H7 (cell line): Measurements from ENCODE around the gene RBM23. TPM values are rescaled to one million over a fixed set of nuclear protein-coding genes. Genes with fewer than 3 reads are reported as not detected.

Experiments used
- DNase-seq: peaks from one replicate; pipeline ENCODE4 v3.0.0; 2012
- H3K27me3 ChIP-seq: 2 replicates; pipeline ENCODE4 v1.6.0; 2011; ENCODE audit warnings: mild to moderate bottlenecking, low read length; ENCODE audit not compliant: control insufficient read depth, insufficient read depth
- H3K36me3 ChIP-seq: replicated peaks from 2 replicates; pipeline ENCODE4 v1.5.1; 2011; ENCODE audit warnings: low read length; ENCODE audit not compliant: control insufficient read depth, insufficient read depth
- H3K4me3 ChIP-seq: 2 replicates; pipeline ENCODE4 v1.5.1; 2011; ENCODE audit warnings: low read depth, mild to moderate bottlenecking, control low read depth, low read length, moderate library complexity; ENCODE audit not compliant: insufficient read depth
- total RNA-seq: library from RNA; depleted of rRNA; stranded (reverse); fragments of >200 nt; shearing (Covaris generic); gene quantifications from 2 replicates; pipeline ENCODE4 v1.2.3, GENCODE V29; 2014

RBM23 gene
- total RNA-seq, 1 experiment from 2014 or later, result 45.0 TPM

DNA sequence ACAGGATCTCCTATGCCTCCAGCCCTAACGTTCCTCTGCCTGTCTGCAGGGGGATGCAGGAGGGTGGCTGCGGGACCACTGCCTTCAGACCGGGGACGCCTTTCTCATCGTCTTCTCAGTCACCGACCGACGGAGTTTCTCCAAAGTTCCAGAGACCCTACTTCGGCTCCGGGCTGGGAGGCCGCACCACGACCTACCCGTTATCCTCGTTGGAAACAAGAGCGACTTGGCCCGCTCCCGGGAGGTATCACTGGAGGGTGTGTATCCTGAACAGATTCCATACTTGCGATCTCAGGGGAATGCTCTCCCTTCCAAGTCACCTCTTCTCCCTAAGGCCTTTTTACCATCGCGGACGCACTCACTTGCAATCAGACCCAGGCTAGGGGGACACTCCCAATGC, 33.0 kb downstream of the RBM23 start:
- Histone ChIP-seq H3K4me3 (peak overlapping the region; percentile 73), H3K36me3 (no peaks in the 10 kb centered on the region), H3K27me3 (peaks cover 28% of the 10 kb centered on the region)
- DNase-seq, result peak; percentile 36

DNA sequence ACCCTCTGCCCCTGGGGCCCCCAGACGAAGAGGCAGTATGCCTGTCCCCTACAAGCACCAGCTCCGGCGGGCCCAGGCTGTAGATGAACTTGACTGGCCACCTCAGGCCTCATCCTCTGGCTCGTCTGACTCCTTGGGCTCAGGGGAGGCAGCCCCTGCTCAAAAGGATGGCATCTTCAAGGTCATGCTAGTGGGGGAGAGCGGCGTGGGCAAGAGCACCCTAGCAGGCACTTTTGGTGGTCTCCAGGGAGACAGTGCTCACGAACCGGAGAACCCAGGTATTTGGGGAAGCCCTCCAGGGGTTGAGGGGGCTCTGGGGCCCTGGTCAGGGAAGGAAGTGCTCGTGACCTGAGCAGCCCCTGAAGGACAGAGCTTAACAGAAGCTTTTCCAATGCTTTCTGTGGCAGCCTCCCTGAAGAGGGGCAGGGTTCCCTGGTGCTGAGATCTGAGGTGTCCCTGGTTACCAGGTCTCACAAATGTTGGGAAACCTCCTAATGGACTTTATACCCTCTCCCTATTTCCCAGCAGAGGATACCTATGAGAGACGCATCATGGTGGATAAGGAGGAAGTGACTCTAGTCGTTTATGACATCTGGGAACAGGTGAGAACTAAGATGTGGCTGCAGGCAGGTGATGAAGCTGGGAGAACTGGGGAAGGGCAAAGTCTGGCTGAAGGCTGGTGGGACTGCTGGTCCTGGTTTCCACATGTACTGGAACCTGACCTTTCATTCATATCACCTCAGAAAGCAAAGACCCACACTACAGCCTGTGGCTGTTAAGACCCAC, 34.0 kb downstream of the RBM23 start:
- Histone ChIP-seq H3K36me3 (no peaks in the 10 kb centered on the region), H3K27me3 (peaks cover 28% of the 10 kb centered on the region), H3K4me3 (no peak overlapping the region)
- no peak for DNase-seq

DNA sequence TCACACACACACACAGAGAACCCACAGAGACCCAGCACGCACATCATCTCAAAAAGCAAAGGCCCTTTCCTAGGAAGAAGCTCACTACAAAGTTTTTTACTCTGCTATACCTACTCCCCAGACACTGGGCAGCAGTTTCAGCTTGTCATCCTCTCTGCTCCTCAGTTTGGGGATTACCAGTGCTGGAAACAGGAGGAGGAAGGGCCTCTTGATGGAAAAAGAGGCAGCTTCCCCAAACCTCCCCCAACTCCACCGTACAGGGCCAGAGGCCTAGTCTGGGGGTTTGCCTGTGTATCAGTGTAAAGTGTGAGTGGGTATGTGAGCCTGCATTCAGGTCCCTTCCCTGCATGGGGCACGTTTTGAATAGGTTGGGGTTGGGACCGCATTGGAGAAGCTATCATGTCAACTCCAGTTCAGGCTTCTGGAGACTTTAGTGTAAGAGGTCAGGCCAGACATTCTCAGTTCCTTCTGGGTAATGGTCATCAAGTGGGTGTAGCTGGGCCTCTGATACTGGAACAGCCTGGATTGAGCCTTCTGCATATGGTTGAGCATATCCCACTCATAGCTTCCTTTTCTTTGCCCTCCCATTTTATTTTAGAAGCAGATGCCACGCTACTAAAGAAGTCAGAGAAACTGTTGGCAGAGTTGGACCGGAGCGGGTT, 34.7 kb downstream of the RBM23 start:
- Histone ChIP-seq H3K4me3 (no peak overlapping the region), H3K36me3 (no peaks in the 10 kb centered on the region), H3K27me3 (peaks cover 28% of the 10 kb centered on the region)
- no peak for DNase-seq

DNA sequence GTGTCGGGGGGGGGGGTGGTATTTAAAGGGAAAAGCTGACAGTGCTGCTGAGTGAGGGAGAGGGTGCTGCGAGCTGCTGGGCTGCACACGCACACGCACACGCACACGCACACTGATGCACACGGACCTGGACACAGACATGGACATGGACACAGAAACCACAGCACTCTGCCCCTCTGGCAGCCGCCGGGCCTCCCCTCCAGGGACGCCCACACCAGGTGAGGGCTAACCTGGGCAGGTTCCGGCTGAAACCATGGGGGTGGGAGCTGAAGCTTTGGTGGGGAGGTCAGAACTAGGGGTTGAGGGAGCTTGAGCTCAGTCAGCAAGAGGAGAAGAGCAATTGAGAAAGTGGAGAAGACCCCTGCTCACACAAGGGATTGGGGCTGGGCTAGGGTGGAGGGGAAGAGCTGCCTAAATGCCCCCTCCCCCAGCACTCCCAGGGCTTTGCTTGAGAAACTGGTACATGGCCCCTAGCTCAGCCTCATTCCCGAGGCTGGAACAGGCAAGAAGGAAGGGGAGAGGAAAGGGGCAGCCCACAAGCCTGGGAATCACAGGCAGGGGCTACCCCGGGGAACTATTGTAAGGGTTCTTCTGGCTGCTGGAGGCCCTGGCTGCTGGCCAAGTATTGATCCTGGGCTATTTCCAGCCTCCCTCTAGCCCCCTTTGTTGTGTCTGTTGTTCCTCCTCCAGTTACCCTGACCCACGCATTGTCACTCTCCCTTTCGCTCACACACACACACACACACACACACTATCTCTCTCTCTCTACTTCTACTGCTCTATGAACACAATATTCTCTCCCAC, 35.6 kb downstream of the RBM23 start, which contains the start of gene REM2:
TSS of gene REM2 (plus strand) at position 50 of the 804 bp plus-strand sequence. CDS start at position 116, 66 bp downstream.
- DNase-seq, result peak; percentile 83
- Histone ChIP-seq H3K27me3 (peaks cover 28% of the 10 kb centered on the region), H3K4me3 (peak within 1 kb of the TSS; percentile 37), H3K36me3 (no peaks in the 10 kb centered on the region)

DNA sequence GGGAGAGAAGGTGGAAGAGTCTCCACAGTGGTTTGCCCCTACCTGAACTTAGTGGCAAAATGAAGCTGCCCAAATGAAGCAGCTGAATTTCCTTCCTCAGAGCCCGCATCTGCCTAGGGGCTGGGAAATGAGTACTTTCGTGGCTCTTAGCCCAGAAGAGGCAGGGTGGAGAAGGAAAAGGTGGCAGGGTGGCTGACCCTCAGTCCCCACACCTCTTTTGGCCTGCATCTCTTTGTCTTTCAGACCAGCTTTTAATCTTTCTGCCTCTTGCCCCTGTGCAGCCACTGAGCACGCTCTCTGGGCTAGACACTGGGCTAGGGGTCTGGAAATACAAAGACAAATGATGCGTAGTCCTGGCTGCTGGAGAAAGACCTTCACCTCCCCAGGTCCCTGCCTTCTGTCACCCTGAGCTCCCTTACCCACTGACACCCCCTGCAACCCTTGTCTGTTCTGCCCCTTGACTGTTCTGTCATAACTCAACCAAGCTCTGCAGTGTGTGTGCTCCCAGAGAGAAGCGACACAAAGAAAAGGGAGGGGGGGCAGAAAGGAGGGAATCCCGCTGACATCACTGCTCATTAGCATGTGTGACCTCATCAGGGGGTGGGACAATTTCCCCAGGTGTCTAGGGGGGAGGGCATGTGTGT, 36.3 kb downstream of the RBM23 start:
- H3K27me3 ChIP-seq, result peaks cover 28% of the 10 kb centered on the region
- peak overlapping the region; percentile 15; the same call in 1 of the 2 replicates for H3K4me3 ChIP-seq
- DNase-seq, result peak; percentile 93
- H3K36me3 ChIP-seq, result peaks cover 2% of the 10 kb centered on the region

DNA sequence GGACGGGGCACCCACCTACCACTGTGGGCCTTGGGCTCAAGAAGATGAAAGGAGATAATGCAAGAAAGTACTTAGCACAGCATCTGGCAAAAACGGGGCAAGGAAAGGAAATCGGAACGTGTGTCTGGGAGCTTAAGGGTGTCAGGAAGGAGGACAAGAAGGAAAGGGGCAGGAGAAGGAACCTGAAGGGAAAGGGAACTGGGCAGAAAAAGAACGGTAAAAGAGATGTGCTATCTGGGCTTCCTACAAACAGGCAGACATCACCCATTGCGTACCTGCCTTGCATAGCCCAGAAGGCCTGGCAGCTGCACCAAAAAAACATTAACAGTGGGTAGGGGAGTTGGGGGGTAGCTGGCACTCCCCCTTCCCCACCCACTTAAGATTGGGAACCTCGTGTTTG, 36.9 kb downstream of the RBM23 start:
- no peak for DNase-seq
- H3K36me3 ChIP-seq, result peaks cover 2% of the 10 kb centered on the region
- H3K27me3 ChIP-seq, result peaks cover 28% of the 10 kb centered on the region
- no peak overlapping the region for H3K4me3 ChIP-seq

DNA sequence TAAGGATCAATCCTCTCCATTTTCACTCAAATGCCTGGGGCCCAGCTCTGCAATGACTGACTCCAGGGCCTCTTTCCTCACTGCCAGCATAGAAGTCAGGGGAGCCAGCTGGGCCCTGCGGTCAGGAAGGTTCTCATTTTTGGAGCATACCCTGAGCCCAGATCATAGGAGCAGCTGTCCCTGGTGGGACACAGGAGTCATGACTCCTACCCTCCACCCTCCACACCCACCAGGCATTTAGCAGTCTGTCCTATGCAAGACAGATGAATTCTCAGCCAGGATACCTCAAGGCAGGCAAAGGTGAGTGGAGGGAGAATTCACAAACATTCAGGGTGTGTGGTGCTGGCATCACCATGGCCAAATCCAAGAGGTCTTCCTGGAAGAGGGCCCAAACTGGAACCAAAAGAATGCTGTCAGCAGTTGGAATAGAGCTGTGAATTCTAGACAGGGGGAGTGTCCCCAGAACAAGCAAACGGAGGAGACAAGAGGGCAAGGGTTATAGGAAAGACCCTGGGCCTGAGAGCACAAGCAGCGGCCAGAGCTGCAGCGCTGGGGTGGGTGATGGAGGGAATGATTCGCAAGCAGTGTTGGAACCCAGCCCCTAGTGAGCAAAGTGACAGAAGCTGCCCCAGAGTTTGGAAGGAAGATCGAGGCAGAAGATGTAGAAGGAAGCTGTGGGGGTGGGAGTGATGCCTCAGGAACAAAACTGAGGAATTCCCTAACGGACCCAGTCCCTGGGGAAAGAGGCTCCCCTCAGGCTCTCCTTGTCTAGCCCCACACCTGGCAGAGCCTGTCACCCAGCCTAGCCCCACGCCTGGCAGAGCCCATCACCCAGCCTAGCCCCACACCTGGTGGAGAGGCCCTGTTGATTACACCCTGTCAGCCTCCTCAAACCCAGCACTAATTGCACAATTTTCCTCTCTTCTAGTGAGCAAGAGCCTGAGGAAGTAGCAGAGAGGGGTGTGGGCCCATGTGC, 40.4 kb downstream of the RBM23 start:
- peaks cover 5% of the 10 kb centered on the region for H3K27me3 ChIP-seq
- DNase-seq, result peak; percentile 14
- H3K36me3 ChIP-seq, result peaks cover 4% of the 10 kb centered on the region
- no peak overlapping the region for H3K4me3 ChIP-seq

DNA sequence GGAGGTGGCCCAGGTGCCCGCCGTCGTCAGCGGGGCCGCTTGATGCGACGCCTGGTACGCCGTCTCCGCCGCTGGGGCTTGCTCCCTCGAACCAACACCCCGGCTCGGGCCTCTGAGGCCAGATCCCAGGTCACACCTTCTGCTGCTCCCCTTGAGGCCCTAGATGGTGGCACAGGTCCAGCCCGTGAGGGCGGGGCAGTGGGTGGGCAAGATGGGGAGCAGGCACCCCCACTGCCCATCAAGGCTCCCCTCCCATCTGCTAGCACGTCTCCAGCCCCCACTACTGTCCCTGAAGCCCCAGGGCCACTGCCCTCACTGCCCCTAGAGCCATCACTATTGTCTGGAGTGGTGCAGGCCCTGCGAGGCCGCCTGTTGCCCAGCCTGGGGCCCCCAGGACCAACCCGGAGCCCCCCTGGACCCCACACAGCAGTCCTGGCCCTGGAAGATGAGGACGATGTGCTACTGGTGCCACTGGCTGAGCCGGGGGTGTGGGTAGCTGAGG, 41.9 kb downstream of the RBM23 start:
- Histone ChIP-seq H3K36me3 (peaks cover 4% of the 10 kb centered on the region), H3K27me3 (peaks cover 1% of the 10 kb centered on the region; the same call in 1 of the 2 replicates), H3K4me3 (no peak overlapping the region)
- peak; percentile 27 for DNase-seq

DNA sequence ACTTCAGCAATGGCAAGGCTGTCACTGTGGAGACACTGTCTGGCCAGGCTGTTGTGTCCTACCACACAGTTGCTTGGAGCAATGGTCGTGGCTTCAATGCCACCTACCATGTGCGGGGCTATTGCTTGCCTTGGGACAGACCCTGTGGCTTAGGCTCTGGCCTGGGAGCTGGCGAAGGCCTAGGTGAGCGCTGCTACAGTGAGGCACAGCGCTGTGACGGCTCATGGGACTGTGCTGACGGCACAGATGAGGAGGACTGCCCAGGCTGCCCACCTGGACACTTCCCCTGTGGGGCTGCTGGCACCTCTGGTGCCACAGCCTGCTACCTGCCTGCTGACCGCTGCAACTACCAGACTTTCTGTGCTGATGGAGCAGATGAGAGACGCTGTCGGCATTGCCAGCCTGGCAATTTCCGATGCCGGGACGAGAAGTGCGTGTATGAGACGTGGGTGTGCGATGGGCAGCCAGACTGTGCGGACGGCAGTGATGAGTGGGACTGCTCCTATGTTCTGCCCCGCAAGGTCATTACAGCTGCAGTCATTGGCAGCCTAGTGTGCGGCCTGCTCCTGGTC, 43.1 kb downstream of the RBM23 start:
- H3K4me3 ChIP-seq, result no peak overlapping the region
- no peaks in the 10 kb centered on the region for H3K27me3 ChIP-seq
- peaks cover 4% of the 10 kb centered on the region for H3K36me3 ChIP-seq
- peak; percentile 8 for DNase-seq

DNA sequence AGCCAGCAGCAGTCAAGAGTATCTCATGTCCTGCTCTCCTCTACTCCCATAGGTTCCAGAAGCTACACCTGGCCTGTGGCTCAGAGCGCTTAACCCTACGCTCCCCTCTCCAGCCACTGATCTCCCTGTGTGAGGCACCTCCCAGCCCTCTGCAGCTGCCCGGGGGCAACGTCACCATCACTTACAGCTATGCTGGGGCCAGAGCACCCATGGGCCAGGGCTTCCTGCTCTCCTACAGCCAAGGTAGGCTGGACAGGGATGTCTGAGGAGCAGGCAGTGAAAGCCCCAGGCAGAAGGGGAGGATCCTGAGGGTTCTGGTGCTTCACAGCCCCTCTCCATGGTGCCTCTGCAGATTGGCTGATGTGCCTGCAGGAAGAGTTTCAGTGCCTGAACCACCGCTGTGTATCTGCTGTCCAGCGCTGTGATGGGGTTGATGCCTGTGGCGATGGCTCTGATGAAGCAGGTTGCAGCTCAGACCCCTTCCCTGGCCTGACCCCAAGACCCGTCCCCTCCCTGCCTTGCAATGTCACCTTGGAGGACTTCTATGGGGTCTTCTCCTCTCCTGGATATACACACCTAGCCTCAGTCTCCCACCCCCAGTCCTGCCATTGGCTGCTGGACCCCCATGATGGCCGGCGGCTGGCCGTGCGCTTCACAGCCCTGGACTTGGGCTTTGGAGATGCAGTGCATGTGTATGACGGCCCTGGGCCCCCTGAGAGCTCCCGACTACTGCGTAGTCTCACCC, 43.8 kb downstream of the RBM23 start:
- Histone ChIP-seq H3K27me3 (no peaks in the 10 kb centered on the region), H3K4me3 (no peak overlapping the region), H3K36me3 (peaks cover 4% of the 10 kb centered on the region)
- DNase-seq, result peak; percentile 13

DNA sequence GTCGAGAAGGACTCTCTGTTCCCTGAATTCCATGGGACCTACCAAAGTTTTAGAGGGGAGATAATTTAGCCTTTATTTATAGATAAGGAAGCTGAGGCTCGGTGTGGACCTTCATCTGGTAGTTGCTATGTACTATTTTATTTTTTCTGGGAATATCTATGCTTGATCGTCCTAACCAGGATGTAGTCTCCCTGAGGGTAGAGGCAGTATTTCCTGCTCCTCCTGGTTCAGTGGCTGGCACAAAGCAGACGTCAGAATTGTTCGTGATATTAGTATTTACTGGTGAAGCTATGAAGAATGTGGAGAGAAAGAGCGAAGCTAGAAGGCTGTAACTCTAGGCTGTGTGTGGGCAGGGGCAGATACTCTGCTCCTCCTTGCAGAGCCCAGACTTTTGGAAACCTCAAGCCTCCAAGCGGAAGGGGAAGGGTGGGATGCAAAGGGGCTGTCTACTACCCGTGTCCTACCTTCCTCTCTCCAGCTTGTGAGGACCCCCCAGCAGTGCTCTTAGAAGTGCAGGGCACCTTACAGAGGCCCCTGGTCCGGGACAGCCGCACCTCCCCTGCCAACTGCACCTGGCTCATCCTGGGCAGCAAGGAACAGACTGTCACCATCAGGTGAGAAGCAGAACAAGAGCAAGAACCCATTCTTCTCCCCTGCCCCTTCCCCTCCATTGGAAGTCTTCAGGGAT, 46.0 kb downstream of the RBM23 start:
- Histone ChIP-seq H3K36me3 (peaks cover 3% of the 10 kb centered on the region), H3K4me3 (0 out of 2 replicates have a peak overlapping the region, but pooled peaks have one; percentile 4), H3K27me3 (no peaks in the 10 kb centered on the region)
- no peak for DNase-seq
